HCT116 (cell line): ENCODE results near the gene FNDC3A. TPM values are rescaled to one million over a fixed set of nuclear protein-coding genes. Genes with fewer than 3 reads are reported as not detected.

Source experiments
- ATAC-seq: fragments of 200-7000 bp; cut with Tn5 transposase; 2 replicates; pipeline ENCODE4 v1.9.1; 2020; ENCODE audit warnings: mild to moderate bottlenecking, moderate library complexity
- BruUV-seq: library from RNA; stranded (reverse); fragments of 400-500 nt; replicated peaks from 2 replicates; lab custom pipeline; 2021; lab: Mats Ljungman, UMichigan
- CTCF ChIA-PET: fragments of 300-600 bp; sonication (Branson Sonifier 250); formaldehyde crosslinking; loops from one replicate; lab custom pipeline; 2021; ENCODE audit warnings: antibody characterized with exemption; lab: Charles Lee
- POLR2A ChIA-PET: fragments of 300-600, 350-600 bp; sonication (Branson Sonifier 250); formaldehyde crosslinking; loops from one replicate; lab custom pipeline; 2021; ENCODE audit warnings: antibody characterized with exemption; lab: Charles Lee
- RAD21 ChIA-PET, 2 experiments: fragments of 300-600 bp; sonication (Branson Sonifier 250); formaldehyde crosslinking; loops; one replicate each; lab custom pipeline; 2023; ENCODE audit warnings: low total read pairs in 2 of 2; ENCODE audit not compliant: uncharacterized antibody in 2 of 2, unreplicated experiment in 2 of 2, low non-redundant PET in 1 of 2; lab: Charles Lee
- DNase-seq: peaks from one replicate; pipeline ENCODE4 v3.0.0-alpha.2; 2010; ENCODE audit warnings: low read depth, low spot score
- H2AFZ ChIP-seq: fragments of 200-600 bp; shearing (Covaris generic), sonication (generic); 2 replicates; pipeline ENCODE4 v1.6.1; 2017; ENCODE audit warnings: low read depth, mixed run types, mixed read lengths, antibody characterized with exemption, low read length; ENCODE audit not compliant: poor library complexity, severe bottlenecking
- H3K27ac ChIP-seq: 2 replicates; pipeline ENCODE4 v1.5.1; 2012; ENCODE audit warnings: low read depth, low read length
- H3K27me3 ChIP-seq: fragments of 200-600 bp; sonication (generic); 2 replicates; pipeline ENCODE4 v1.6.1; 2016; ENCODE audit warnings: mixed run types, low read length, mixed read lengths; ENCODE audit not compliant: insufficient read depth
- H3K36me3 ChIP-seq, 2 experiments: fragments of 200-500 bp in 1 of 2; fragments of 200-600 bp in 1 of 2; sonication (Bioruptor generic) in 1 of 2; sonication (generic) in 1 of 2; 2 replicates each; pipeline versions ENCODE4 v1.5.1 to v1.6.1; 2014 to 2016; ENCODE audit warnings: low read length in 2 of 2, inconsistent platforms in 1 of 2, mixed read lengths in 1 of 2, mixed run types in 1 of 2; ENCODE audit not compliant: insufficient read depth in 2 of 2, control insufficient read depth in 1 of 2
- H3K4me1 ChIP-seq, 2 experiments: fragments of 200-600 bp in 1 of 2; sonication (generic) in 1 of 2; 2 replicates each; pipeline versions ENCODE4 v1.5.1 to v1.6.1; 2012 to 2017; ENCODE audit warnings: low read length in 2 of 2, inconsistent platforms in 1 of 2, mild to moderate bottlenecking in 1 of 2, mixed read lengths in 1 of 2, mixed run types in 1 of 2, moderate library complexity in 1 of 2; ENCODE audit not compliant: insufficient read depth in 2 of 2, control insufficient read depth in 1 of 2
- H3K4me2 ChIP-seq: fragments of 200-600 bp; sonication (generic); 2 replicates; pipeline ENCODE4 v1.6.1; 2017; ENCODE audit warnings: mixed run types, low read length, mixed read lengths
- H3K4me3 ChIP-seq, 2 experiments: fragments of 200-600 bp in 1 of 2; sonication (generic) in 1 of 2; replicated peaks in 1 of 2; 2 replicates each; pipeline ENCODE4 v1.5.1; 2011 to 2016; ENCODE audit warnings: low read length in 2 of 2, control low read depth in 1 of 2, low read depth in 1 of 2, mild to moderate bottlenecking in 1 of 2, mixed read lengths in 1 of 2, mixed run types in 1 of 2
- H3K79me2 ChIP-seq: fragments of 200-600 bp; sonication (generic); 2 replicates; pipeline ENCODE4 v1.6.1; 2017; ENCODE audit warnings: mild to moderate bottlenecking, mixed run types, low read length, moderate library complexity, mixed read lengths; ENCODE audit not compliant: insufficient read depth
- H3K9ac ChIP-seq: fragments of 200-600 bp; sonication (generic); 2 replicates; pipeline ENCODE4 v1.6.1; 2016; ENCODE audit warnings: low read length, mixed read lengths
- H3K9me2 ChIP-seq: fragments of 200-600 bp; sonication (generic), shearing (Covaris generic); 2 replicates; pipeline ENCODE4 v1.6.1; 2017; ENCODE audit warnings: mixed run types, mild to moderate bottlenecking, moderate library complexity; ENCODE audit not compliant: insufficient read depth
- H3K9me3 ChIP-seq, 2 experiments: fragments of 200-500 bp in 1 of 2; fragments of 200-600 bp in 1 of 2; sonication (Bioruptor generic) in 1 of 2; sonication (generic) in 1 of 2; 2 replicates each; pipeline ENCODE4 v1.6.1; 2014 to 2017; ENCODE audit warnings: low read length in 2 of 2, mixed read lengths in 2 of 2, inconsistent platforms in 1 of 2, low read depth in 1 of 2, mild to moderate bottlenecking in 1 of 2, mixed run types in 1 of 2, moderate library complexity in 1 of 2; ENCODE audit not compliant: control insufficient read depth in 1 of 2, insufficient read depth in 1 of 2
- H4K20me1 ChIP-seq: fragments of 200-600 bp; sonication (generic), shearing (Covaris generic); 2 replicates; pipeline ENCODE4 v1.6.1; 2017; ENCODE audit warnings: mixed run types, mild to moderate bottlenecking, moderate library complexity; ENCODE audit not compliant: insufficient read depth
- CBX3 ChIP-seq: IDR thresholded peaks from 2 replicates; pipeline ENCODE4 v1.6.1; 2012; ENCODE audit warnings: low read depth
- ELF1 ChIP-seq: IDR thresholded peaks from 2 replicates; pipeline ENCODE4 v1.6.1; 2012; ENCODE audit warnings: low read depth, borderline replicate concordance
- EZH2phosphoT487 ChIP-seq: fragments of 200-600 bp; IDR thresholded peaks from 2 replicates; pipeline ENCODE4 v1.6.1; 2018; ENCODE audit warnings: antibody characterized with exemption, borderline replicate concordance
- SP1 ChIP-seq: IDR thresholded peaks from 2 replicates; pipeline ENCODE4 v1.6.1; 2012; ENCODE audit warnings: low read depth
- YY1 ChIP-seq: IDR thresholded peaks from 2 replicates; pipeline ENCODE4 v1.6.1; 2011; ENCODE audit warnings: low read length, low read depth, moderate library complexity, mild to moderate bottlenecking; ENCODE audit not compliant: insufficient replicate concordance; ENCODE audit errors: extremely low read depth
- intact Hi-C: fragments of 100-400 bp; cut with micrococcal nuclease; formaldehyde crosslinking; loops from 2 replicates; pipeline ENCODE4 v1.10.0; 2022
- total RNA-seq: library from RNA; stranded (reverse); gene quantifications from one replicate; pipeline ENCODE4 v1.2.1, GENCODE V29; 2021; ENCODE audit not compliant: unreplicated experiment
- TF ChIP-seq, protein P1 (sequence below): IDR thresholded peaks from 2 replicates; pipeline ENCODE4 v1.6.1; 2011; ENCODE audit warnings: mild to moderate bottlenecking, low read length, moderate library complexity; ENCODE audit not compliant: insufficient replicate concordance; ENCODE audit errors: extremely low read depth
- TF ChIP-seq, protein P2 (sequence below): IDR thresholded peaks from 2 replicates; pipeline ENCODE4 v1.6.1; 2012; ENCODE audit warnings: low read depth
- TF ChIP-seq, protein P3 (sequence below): IDR thresholded peaks from 2 replicates; pipeline ENCODE4 v1.6.1; 2012

The FNDC3A gene
- total RNA-seq, 1 experiment from 2014 or later: 30.5 TPM

DNA sequence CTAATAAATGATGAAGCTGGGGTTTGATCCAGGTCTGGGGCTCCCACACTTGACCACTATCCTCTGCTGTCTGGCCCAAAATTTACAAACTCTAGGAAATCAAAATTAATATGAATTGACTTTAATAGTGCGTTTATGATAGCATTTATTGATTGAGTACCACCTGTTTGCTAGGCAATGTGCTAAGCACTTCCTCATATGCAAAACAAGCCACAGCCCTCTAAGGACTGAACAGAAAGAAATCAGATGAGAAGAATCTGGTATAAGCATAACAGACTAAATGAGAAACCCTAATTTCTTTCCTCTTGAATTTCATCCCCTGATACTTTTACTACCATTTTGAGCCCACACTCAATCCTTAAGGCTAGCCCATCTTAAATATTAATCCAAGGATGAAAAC, 237.8 kb downstream of the FNDC3A start:
- H3K4me3 ChIP-seq: no peak overlapping the region
- ChIA-PET POLR2A (no interaction called here), CTCF (no interaction called here), RAD21 (no interaction called here)
- no peaks in the 10 kb centered on the region for H4K20me1 ChIP-seq
- DNase-seq (no peak), ATAC-seq (no peak)
- no peak overlapping the region for H3K9ac ChIP-seq
- H3K79me2 ChIP-seq: no peaks in the 10 kb centered on the region
- no TSS peak for BruUV-seq
- H2AFZ ChIP-seq: no peak overlapping the region
- TF ChIP-seq ELF1: no peak
- TF ChIP-seq, protein P1, sequence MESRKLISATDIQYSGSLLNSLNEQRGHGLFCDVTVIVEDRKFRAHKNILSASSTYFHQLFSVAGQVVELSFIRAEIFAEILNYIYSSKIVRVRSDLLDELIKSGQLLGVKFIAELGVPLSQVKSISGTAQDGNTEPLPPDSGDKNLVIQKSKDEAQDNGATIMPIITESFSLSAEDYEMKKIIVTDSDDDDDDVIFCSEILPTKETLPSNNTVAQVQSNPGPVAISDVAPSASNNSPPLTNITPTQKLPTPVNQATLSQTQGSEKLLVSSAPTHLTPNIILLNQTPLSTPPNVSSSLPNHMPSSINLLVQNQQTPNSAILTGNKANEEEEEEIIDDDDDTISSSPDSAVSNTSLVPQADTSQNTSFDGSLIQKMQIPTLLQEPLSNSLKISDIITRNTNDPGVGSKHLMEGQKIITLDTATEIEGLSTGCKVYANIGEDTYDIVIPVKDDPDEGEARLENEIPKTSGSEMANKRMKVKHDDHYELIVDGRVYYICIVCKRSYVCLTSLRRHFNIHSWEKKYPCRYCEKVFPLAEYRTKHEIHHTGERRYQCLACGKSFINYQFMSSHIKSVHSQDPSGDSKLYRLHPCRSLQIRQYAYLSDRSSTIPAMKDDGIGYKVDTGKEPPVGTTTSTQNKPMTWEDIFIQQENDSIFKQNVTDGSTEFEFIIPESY: no peak
- TF ChIP-seq SP1: no peak
- TF ChIP-seq, protein P2, sequence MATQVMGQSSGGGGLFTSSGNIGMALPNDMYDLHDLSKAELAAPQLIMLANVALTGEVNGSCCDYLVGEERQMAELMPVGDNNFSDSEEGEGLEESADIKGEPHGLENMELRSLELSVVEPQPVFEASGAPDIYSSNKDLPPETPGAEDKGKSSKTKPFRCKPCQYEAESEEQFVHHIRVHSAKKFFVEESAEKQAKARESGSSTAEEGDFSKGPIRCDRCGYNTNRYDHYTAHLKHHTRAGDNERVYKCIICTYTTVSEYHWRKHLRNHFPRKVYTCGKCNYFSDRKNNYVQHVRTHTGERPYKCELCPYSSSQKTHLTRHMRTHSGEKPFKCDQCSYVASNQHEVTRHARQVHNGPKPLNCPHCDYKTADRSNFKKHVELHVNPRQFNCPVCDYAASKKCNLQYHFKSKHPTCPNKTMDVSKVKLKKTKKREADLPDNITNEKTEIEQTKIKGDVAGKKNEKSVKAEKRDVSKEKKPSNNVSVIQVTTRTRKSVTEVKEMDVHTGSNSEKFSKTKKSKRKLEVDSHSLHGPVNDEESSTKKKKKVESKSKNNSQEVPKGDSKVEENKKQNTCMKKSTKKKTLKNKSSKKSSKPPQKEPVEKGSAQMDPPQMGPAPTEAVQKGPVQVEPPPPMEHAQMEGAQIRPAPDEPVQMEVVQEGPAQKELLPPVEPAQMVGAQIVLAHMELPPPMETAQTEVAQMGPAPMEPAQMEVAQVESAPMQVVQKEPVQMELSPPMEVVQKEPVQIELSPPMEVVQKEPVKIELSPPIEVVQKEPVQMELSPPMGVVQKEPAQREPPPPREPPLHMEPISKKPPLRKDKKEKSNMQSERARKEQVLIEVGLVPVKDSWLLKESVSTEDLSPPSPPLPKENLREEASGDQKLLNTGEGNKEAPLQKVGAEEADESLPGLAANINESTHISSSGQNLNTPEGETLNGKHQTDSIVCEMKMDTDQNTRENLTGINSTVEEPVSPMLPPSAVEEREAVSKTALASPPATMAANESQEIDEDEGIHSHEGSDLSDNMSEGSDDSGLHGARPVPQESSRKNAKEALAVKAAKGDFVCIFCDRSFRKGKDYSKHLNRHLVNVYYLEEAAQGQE: no peak
- TF ChIP-seq, protein P3, sequence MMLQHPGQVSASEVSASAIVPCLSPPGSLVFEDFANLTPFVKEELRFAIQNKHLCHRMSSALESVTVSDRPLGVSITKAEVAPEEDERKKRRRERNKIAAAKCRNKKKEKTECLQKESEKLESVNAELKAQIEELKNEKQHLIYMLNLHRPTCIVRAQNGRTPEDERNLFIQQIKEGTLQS: no peak
- TF ChIP-seq YY1: no peak
- TF ChIP-seq CBX3: no peak
- TF ChIP-seq EZH2phosphoT487: no peak
- intact Hi-C loops: no loop called here
- no peak overlapping the region for H3K4me2 ChIP-seq
- no peaks in the 10 kb centered on the region for H3K9me3 ChIP-seq
- no peak overlapping the region for H3K27ac ChIP-seq
- peaks cover 3 to 9% of the 10 kb centered on the region in 2 experiments; a peak in 3 of 4 replicates for H3K4me1 ChIP-seq
- no peaks in the 10 kb centered on the region for H3K27me3 ChIP-seq
- H3K36me3 ChIP-seq: no peaks in the 10 kb centered on the region
- no peaks in the 10 kb centered on the region for H3K9me2 ChIP-seq
